HG03521 (cell line): Measurements from ENCODE around the gene CXorf58.

Source experiments
- ATAC-seq: cut with Tn5 transposase; IDR thresholded peaks from one replicate; pipeline ENCODE4 v1.9.1; 2021; ENCODE audit warnings: mild to moderate bottlenecking, moderate library complexity; ENCODE audit not compliant: unreplicated experiment

Gene CXorf58

DNA sequence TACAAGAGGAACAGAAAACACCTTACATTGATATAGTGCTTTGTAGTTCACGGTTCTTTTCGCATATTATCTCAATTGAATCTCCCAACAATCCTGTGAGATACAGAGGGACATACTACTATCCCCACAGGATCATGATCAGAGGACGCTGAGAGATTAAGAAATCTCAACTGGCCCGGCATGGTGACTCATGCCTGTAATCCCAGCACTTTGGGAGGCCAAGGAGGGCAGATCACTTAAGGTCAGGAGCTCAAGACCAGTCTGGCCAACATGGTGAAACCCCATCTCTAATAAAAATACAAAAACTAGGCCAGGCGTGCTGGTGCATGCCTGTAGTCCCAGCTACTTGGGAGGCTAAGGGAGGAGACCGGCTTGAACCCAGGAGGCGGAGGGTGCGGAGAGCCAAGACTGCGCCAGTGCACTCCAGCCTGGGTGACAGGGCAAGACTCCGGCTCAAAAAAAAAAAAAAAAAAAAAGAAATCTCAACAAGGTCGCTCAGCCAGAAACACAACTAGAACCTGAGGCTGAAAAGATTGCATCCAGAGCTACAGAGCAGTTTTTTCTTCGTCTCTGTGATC, 7.5 kb upstream of the CXorf58 start:
- ATAC-seq: no peak

GRCh38 chrX:23901060-23901459, 6.7 kb upstream of the CXorf58 start:
- no peak for ATAC-seq

GRCh38 chrX:23901805-23902204, 6.0 kb upstream of the CXorf58 start:
- peak; percentile 72 for ATAC-seq

DNA sequence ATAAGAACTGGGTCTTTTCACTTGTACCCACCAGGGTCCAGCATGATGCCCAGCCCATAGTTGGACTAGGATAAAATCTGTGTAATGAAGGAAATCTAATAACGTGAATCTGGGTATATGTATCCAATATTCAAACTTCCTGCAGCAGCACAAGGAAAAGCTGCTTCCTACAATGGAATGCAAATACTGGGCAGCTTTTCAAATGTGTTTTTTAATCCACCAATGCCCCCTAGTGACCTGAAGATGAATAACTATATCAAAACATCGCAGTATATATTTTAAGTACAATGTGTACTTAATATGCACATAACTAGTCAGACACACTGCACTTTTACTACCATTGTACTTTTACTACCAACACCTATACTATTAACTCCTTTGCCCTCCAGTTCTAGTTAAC, 5.4 kb upstream of the CXorf58 start:
- no peak for ATAC-seq

- ATAC-seq: no peak
Observed at GRCh38 chrX:23904096-23904495, 3.7 kb upstream of the CXorf58 start.

- ATAC-seq: no peak
Observed at GRCh38 chrX:23907111-23907497, 702 bp upstream of the CXorf58 start.

GRCh38 chrX:23908219-23909004, 606 bp downstream of the CXorf58 start:
- ATAC-seq: no peak

GRCh38 chrX:23911126-23911835, 3.5 kb downstream of the CXorf58 start:
- no peak for ATAC-seq

- ATAC-seq: no peak
Observed at GRCh38 chrX:23919148-23919547, 11.3 kb downstream of the CXorf58 start.

DNA sequence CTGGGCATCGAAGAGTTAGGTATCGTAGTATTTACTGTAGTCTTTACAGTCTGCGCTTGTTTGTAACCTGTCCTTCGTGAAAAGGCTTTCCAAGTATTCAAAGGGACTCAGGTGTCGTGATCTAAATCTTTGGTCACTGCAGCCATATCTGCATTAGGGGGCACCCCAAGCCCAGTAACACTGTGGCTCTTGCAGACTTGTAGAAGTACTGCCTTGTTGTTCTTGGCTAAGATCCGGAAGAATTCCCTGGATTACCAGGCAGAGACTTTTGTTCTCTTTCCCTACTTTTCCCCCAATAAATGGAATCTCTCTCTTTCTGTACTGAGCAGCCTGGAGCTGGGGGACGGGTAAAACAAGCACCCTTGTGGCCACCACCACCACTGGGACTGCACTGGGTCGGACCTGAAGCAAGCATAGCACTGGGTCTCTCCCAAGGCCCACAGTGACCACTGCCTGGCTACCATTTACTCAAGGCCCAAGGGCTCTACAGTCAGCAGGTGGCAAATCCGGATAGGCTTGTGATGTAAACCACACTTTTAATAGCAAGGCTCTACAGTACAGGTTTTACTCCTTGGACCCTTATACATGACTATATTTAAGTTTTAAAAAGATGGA, 12.0 kb downstream of the CXorf58 start:
- ATAC-seq: no peak

DNA sequence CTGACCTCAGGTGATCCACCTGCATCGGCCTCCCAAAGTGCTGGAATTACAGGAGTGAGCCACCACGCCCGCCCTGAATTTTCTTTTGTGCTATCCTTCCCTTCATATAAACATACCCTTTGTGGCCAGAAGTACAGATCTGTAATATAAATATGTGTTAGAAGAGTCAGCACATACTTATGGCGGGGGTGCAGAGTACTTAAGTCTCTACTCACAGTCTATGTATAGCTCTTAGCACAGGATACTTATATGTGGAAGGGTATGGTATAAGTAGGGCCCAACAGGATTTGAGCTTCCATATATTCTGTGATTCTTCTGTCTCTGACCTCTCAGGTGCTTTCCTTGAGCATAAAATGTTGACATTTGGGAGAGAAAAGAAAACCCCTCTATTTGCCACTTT, 18.2 kb downstream of the CXorf58 start:
- ATAC-seq: no peak

GRCh38 chrX:23930894-23931604, 23.2 kb downstream of the CXorf58 start:
- no peak for ATAC-seq

- ATAC-seq: no peak
Observed at GRCh38 chrX:23932046-23932445, 24.2 kb downstream of the CXorf58 start.

- ATAC-seq: no peak
Observed at GRCh38 chrX:23935106-23935505, 27.3 kb downstream of the CXorf58 start.

- ATAC-seq: no peak
Observed at GRCh38 chrX:23936180-23936579, 28.4 kb downstream of the CXorf58 start.

DNA sequence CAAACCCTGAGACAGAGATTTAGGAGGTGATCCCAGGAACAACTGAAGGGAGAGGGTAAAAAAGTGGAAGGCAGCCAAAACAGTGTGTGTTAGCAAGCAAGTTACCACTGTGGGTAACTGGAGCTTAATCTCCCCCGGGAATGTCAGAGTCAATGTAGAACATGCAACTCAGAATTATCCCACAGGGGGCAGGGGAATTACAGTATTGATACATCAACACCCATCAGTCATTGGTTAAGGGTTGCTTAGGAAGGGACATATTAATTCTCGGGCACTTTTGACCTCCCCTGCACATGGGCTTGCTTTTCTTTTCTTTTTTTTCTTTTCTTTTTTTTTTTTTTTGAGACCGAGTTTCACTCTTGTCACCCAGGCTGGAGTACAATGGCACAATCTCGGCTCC, 29.3 kb downstream of the CXorf58 start:
- no peak for ATAC-seq

- ATAC-seq: no peak
Observed at GRCh38 chrX:23938690-23939089, 30.9 kb downstream of the CXorf58 start.

- no peak for ATAC-seq
Observed at GRCh38 chrX:23939203-23939602, 31.4 kb downstream of the CXorf58 start.

DNA sequence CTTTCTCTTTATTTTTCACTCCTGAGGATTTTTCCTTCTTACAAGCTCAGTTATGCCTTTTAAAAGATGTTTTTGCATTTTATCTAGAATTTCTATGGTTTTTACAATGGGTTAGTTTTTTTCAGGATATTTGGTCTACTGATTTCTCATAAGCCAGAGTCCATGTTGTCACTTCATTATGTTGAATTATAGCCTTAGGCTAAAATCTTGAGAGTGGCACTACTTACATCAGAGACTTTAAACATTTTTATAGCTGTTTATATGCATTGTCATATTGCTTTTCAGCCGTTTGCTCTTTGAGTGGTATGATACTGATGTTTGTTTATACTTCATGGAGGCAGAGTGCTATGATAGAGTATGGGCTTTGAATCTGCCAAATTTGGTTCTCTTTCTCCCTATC, 36.4 kb downstream of the CXorf58 start:
- ATAC-seq: no peak

DNA sequence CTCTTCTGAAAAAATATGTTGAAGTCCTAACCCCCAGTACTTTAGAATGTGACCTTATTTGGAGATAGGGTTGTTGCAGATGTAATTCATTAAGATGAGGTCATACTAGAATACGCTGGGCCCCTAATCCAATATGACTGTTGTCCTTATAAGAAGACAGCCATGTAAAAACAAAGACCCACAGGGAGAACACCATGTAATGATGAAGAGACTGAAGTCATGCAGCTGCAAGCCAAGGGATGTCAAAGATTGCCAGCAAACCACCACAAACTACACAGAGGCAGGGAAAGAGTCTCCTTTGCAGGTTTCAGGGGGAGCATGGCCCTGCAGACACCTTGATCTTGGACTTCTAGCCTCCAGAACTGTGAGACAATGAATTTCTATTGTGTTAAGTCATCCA, 37.4 kb downstream of the CXorf58 start:
- ATAC-seq: no peak

GRCh38 chrX:23952391-23952790, 44.6 kb downstream of the CXorf58 start:
- ATAC-seq: no peak
